K562 (cell line): ENCODE data around the gene BICC1.

Source experiments
- BRCA1 ChIP-seq, 2 experiments: fragments of 450-650 bp in 1 of 2; sonication (generic) in 1 of 2; formaldehyde crosslinking in 1 of 2; IDR thresholded peaks; 2 replicates each; pipeline versions ENCODE4 v1.5.0 to v1.6.1; 2017 to 2020; ENCODE audit warnings: mild to moderate bottlenecking in 1 of 2, missing genetic modification reagents in 1 of 2
- BRF1 ChIP-seq: IDR thresholded peaks from 3 replicates; pipeline ENCODE4 v1.6.1; 2011; ENCODE audit warnings: borderline replicate concordance, mild to moderate bottlenecking; ENCODE audit not compliant: insufficient read length; ENCODE audit errors: extremely low read depth
- CAMTA2 ChIP-seq: fragments of 250-450 bp; sonication (Bioruptor Pico); conservative IDR thresholded peaks from 2 replicates; pipeline ENCODE4 v1.5.1; 2022
- ETV6 ChIP-seq, 3 experiments: fragments of 150-350 bp in 1 of 3; sonication (generic) in 1 of 3; formaldehyde crosslinking in 1 of 3; IDR thresholded peaks; 2 replicates each; pipeline versions ENCODE4 v1.6.1 to v1.8.0; 2014 to 2022; ENCODE audit warnings: borderline replicate concordance in 2 of 3, low read depth in 2 of 3, antibody characterized with exemption in 1 of 3, low read length in 1 of 3, mild to moderate bottlenecking in 1 of 3, missing genetic modification reagents in 1 of 3
- POLR2A ChIP-seq: fragments of 450-650 bp; conservative IDR thresholded peaks from 2 replicates; pipeline ENCODE4 v1.6.1; 2016
- SIN3A ChIP-seq, 2 experiments: fragments of 150-350 bp in 1 of 2; IDR thresholded peaks; 2 replicates each; pipeline ENCODE4 v1.6.1; 2011 to 2016; ENCODE audit warnings: borderline replicate concordance in 2 of 2, low read depth in 2 of 2, low read length in 2 of 2, mild to moderate bottlenecking in 2 of 2, moderate library complexity in 2 of 2; ENCODE audit not compliant: control insufficient read depth in 1 of 2
- ZNF224 ChIP-seq: sonication (generic); formaldehyde crosslinking; IDR thresholded peaks from 2 replicates; pipeline ENCODE4 v1.8.0; 2022; ENCODE audit warnings: mild to moderate bottlenecking, missing genetic modification reagents
- ZNF696 ChIP-seq: fragments of 250-450 bp; sonication (Bioruptor Pico); conservative IDR thresholded peaks from 2 replicates; pipeline ENCODE4 v1.4.0; 2020; ENCODE audit warnings: mild to moderate bottlenecking, moderate library complexity
- ZNF785 ChIP-seq: fragments of 250-450 bp; sonication (Bioruptor Pico); IDR thresholded peaks from 2 replicates; pipeline ENCODE4 v1.4.0; 2020; ENCODE audit warnings: mild to moderate bottlenecking
- ZNF830 ChIP-seq: fragments of 250-450 bp; sonication (Bioruptor Pico); IDR thresholded peaks from 2 replicates; pipeline ENCODE4 v1.5.0; 2021; ENCODE audit warnings: mild to moderate bottlenecking
- TF ChIP-seq, protein P1 (sequence below): fragments of 250-450 bp; sonication (Bioruptor Pico); IDR thresholded peaks from 2 replicates; pipeline ENCODE4 v1.8.0; 2021; ENCODE audit warnings: moderate library complexity, mild to moderate bottlenecking, inconsistent platforms

- no peak for TF ChIP-seq ETV6 (IDR thresholded peaks at IDR 0.05; ENCODE audit: borderline replicate concordance in 1 of 2, low read depth in 2 of 2, low read length in 1 of 2)
- TF ChIP-seq ETV6 (CRISPR knock-in tag; IDR thresholded peaks at IDR 0.05; ENCODE audit: borderline replicate concordance) = no peak
- TF ChIP-seq BRCA1 (IDR thresholded peaks at IDR 0.05) = no peak
- TF ChIP-seq BRCA1 (CRISPR knock-in tag; IDR thresholded peaks at IDR 0.05) = no peak
- TF ChIP-seq BRF1 = no peak
- no peak for TF ChIP-seq ZNF785 (CRISPR knock-in tag)
- no peak for TF ChIP-seq SIN3A (IDR thresholded peaks at IDR 0.05; ENCODE audit: borderline replicate concordance in 2 of 2, control insufficient read depth in 1 of 2, low read depth in 2 of 2, low read length in 2 of 2)
- TF ChIP-seq ZNF830 (CRISPR knock-in tag) = no peak
- no peak for TF ChIP-seq ZNF224 (CRISPR knock-in tag)
- TF ChIP-seq POLR2A = no peak
- no peak for TF ChIP-seq ZNF696 (CRISPR knock-in tag)
- TF ChIP-seq, protein P1, sequence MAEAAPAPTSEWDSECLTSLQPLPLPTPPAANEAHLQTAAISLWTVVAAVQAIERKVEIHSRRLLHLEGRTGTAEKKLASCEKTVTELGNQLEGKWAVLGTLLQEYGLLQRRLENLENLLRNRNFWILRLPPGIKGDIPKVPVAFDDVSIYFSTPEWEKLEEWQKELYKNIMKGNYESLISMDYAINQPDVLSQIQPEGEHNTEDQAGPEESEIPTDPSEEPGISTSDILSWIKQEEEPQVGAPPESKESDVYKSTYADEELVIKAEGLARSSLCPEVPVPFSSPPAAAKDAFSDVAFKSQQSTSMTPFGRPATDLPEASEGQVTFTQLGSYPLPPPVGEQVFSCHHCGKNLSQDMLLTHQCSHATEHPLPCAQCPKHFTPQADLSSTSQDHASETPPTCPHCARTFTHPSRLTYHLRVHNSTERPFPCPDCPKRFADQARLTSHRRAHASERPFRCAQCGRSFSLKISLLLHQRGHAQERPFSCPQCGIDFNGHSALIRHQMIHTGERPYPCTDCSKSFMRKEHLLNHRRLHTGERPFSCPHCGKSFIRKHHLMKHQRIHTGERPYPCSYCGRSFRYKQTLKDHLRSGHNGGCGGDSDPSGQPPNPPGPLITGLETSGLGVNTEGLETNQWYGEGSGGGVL (CRISPR knock-in tag) = no peak
- no peak for TF ChIP-seq CAMTA2
Observed at GRCh38 chr10:58582045-58582444, 69.4 kb downstream of the BICC1 start.
